Transverse colon (tissue), 4 donors: ENCODE data around the gene ENOX1. TPM values are rescaled to one million over a fixed set of nuclear protein-coding genes. Genes with fewer than 3 reads are reported as not detected.

Experiments
- DNase-seq: peaks from one replicate; pipeline ENCODE4 v3.0.0-alpha.2; 2019
- H3K27ac ChIP-seq, 4 donors: fragments of 200-600 bp; sonication (generic); 2 replicates each; pipeline ENCODE4 v1.5.1; 2016 to 2018; ENCODE audit warnings: inconsistent platforms in 4 of 4
- H3K27me3 ChIP-seq: fragments of 200-600 bp; sonication (generic); 2 replicates; pipeline ENCODE4 v1.5.1; 2017; ENCODE audit warnings: inconsistent platforms
- H3K36me3 ChIP-seq, 4 donors: fragments of 200-600 bp; sonication (generic); 2 replicates each; pipeline ENCODE4 v1.5.1; 2017 to 2019; ENCODE audit warnings: inconsistent platforms in 4 of 4
- H3K4me1 ChIP-seq, 4 donors: fragments of 200-600 bp; sonication (generic); 2 replicates each; pipeline ENCODE4 v1.5.1; 2017 to 2020; ENCODE audit warnings: inconsistent platforms in 4 of 4
- H3K4me3 ChIP-seq, 4 donors: fragments of 200-600 bp; sonication (generic); 1 replicate in 1 of 4; 2 replicates in 3 of 4; pipeline versions ENCODE4 v1.5.1 to v1.6.1; 2017 to 2019; ENCODE audit warnings: inconsistent platforms in 4 of 4
- H3K9me3 ChIP-seq, 2 donors: fragments of 200-600 bp; sonication (generic); 2 replicates each; pipeline ENCODE4 v1.5.1; 2017 to 2019; ENCODE audit warnings: inconsistent platforms in 2 of 2
- EP300 ChIP-seq: sonication (generic); formaldehyde crosslinking; IDR thresholded peaks from one replicate; pipeline ENCODE4 v1.6.1; 2017; ENCODE audit warnings: antibody characterized with exemption, low read depth
- POLR2A ChIP-seq: fragments of 450-650 bp; IDR thresholded peaks from one replicate; pipeline ENCODE4 v1.6.1; 2016; ENCODE audit warnings: antibody characterized with exemption, mild to moderate bottlenecking, moderate library complexity
- POLR2AphosphoS5 ChIP-seq, 3 donors: sonication (generic); formaldehyde crosslinking; IDR thresholded peaks; one replicate each; pipeline ENCODE4 v1.6.1; 2016; ENCODE audit warnings: antibody characterized with exemption in 3 of 3
- WGBS, 2 donors: methylation state at CpG; one replicate each; pipeline ENCODE4 v1.1.5; 2018; ENCODE audit warnings: low coverage in 1 of 2; 5-methylcytosine and 5-hydroxymethylcytosine counted together
- in situ Hi-C, 4 donors: fragments of 200-750 bp; cut with MboI; loops; one replicate each; pipeline versions ENCODE4 v1.15.0 to v1.15.1; 2017; ENCODE audit warnings: low sequenced_read_pairs in 3 of 4, low pct_ligation_motif_present in 1 of 4, low pct_unique_long_range_greater_than_20kb in 1 of 4
- intact Hi-C: fragments of 100-400 bp; cut with DNase I; formaldehyde crosslinking; loops from one replicate; pipeline ENCODE4 v1.15.1; 2023; ENCODE audit warnings: low total_unique reads
- total RNA-seq, 4 donors: library from RNA; depleted of rRNA; stranded (reverse); fragments of >200 nt; gene quantifications; one replicate each; pipeline ENCODE4 v1.1.0, GENCODE V29; 2016
- TF ChIP-seq, protein P1 (sequence below), 5 experiments: fragments of 200-600 bp in 3 of 5; fragments of 450-650 bp in 2 of 5; sonication (generic) in 3 of 5; IDR thresholded peaks; 1 replicate in 2 of 5; 2 replicates in 3 of 5; pipeline ENCODE4 v1.5.1; 2016 to 2017; ENCODE audit warnings: antibody characterized with exemption in 5 of 5, inconsistent platforms in 3 of 5, mild to moderate bottlenecking in 2 of 5, moderate library complexity in 1 of 5

Gene ENOX1
- total RNA-seq, 4 donors from 2014 or later, result 1.5 to 6.4 (median 2.2) TPM

- intact Hi-C loops, result no loop called here
- H3K27me3 ChIP-seq, result no peaks in the 10 kb centered on the region
- DNase-seq, result no peak
Measured at GRCh38 chr13:43200736-43201135, 586.0 kb downstream of the ENOX1 start.

DNA sequence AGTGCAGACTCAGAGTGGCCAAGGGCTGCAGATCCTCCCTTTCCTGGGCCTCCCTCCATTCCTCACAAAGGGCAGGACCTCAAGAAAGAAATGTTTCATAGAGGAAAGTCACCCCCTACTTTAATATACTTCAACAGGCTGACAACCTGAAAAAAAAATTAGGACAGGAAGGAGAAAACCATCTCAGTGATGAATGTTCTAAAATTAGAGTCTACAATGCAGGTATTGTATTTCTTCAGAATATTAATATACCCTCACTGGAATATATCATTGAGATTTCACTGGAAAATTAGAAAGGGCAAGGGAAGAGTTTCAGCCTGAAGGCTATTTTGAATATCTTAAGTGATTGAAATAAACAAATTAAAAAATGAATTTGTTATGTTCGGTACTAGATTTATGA lies 586.5 kb downstream of the ENOX1 start:
- Histone ChIP-seq H3K9me3 (peaks cover 0 to 4% of the 10 kb centered on the region in 2 donors), H3K27ac (no peak overlapping the region), H3K27me3 (no peaks in the 10 kb centered on the region), H3K4me1 (no peaks in the 10 kb centered on the region), H3K36me3 (no peaks in the 10 kb centered on the region), H3K4me3 (no peak overlapping the region)
- intact Hi-C loops, result no loop called here
- in situ Hi-C loops, result no loop called here
- TF ChIP-seq EP300 (no peak), POLR2AphosphoS5 (IDR thresholded peaks at IDR 0.05) (no peak), POLR2A (no peak)
- TF ChIP-seq, protein P1, sequence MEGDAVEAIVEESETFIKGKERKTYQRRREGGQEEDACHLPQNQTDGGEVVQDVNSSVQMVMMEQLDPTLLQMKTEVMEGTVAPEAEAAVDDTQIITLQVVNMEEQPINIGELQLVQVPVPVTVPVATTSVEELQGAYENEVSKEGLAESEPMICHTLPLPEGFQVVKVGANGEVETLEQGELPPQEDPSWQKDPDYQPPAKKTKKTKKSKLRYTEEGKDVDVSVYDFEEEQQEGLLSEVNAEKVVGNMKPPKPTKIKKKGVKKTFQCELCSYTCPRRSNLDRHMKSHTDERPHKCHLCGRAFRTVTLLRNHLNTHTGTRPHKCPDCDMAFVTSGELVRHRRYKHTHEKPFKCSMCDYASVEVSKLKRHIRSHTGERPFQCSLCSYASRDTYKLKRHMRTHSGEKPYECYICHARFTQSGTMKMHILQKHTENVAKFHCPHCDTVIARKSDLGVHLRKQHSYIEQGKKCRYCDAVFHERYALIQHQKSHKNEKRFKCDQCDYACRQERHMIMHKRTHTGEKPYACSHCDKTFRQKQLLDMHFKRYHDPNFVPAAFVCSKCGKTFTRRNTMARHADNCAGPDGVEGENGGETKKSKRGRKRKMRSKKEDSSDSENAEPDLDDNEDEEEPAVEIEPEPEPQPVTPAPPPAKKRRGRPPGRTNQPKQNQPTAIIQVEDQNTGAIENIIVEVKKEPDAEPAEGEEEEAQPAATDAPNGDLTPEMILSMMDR (IDR thresholded peaks at IDR 0.05), result no peak
- DNase-seq, result no peak
- 75 to 86% methylated on average over 1 of the region's 1 CpG for WGBS, 2 donors

More at GRCh38 chr13:43200736-43201135, 586.0 kb downstream of the ENOX1 start:
- H3K36me3 ChIP-seq, result no peaks in the 10 kb centered on the region
- no peaks in the 10 kb centered on the region for H3K4me1 ChIP-seq
- in situ Hi-C loops, result no loop called here
- H3K9me3 ChIP-seq, result peaks cover 0 to 4% of the 10 kb centered on the region in 2 donors
- WGBS, 2 donors, result 67 to 100% methylated on average over 1 of the region's 1 CpG
- H3K27ac ChIP-seq, result no peak overlapping the region
- H3K4me3 ChIP-seq, result no peak overlapping the region
- TF ChIP-seq EP300 (no peak), POLR2AphosphoS5 (IDR thresholded peaks at IDR 0.05) (no peak), POLR2A (no peak)
- TF ChIP-seq, protein P1 (IDR thresholded peaks at IDR 0.05), result no peak

GRCh38 chr13:43196750-43197370 lies 589.9 kb downstream of the ENOX1 start:
- in situ Hi-C loops, result no loop called here
- Histone ChIP-seq H3K4me1 (peaks cover 0 to 4% (median 0%) of the 10 kb centered on the region in 4 donors), H3K27ac (no peak overlapping the region), H3K27me3 (no peaks in the 10 kb centered on the region), H3K36me3 (no peaks in the 10 kb centered on the region), H3K9me3 (no peaks in the 10 kb centered on the region), H3K4me3 (no peak overlapping the region)
- intact Hi-C loops, result no loop called here
- no peak for DNase-seq
- 69 to 75% methylated on average over 2 to 3 of the region's 3 CpGs for WGBS, 2 donors
- TF ChIP-seq POLR2AphosphoS5 (IDR thresholded peaks at IDR 0.05) (no peak), EP300 (no peak), POLR2A (no peak)
- TF ChIP-seq, protein P1 (IDR thresholded peaks at IDR 0.05), result no peak

GRCh38 chr13:43196086-43196621 lies 590.6 kb downstream of the ENOX1 start:
- intact Hi-C loops (no loop called here), in situ Hi-C loops (no loop called here)
- H3K36me3 ChIP-seq, result no peaks in the 10 kb centered on the region
- no peaks in the 10 kb centered on the region for H3K27me3 ChIP-seq
- H3K27ac ChIP-seq, result no peak overlapping the region
- DNase-seq, result no peak
- no peak overlapping the region for H3K4me3 ChIP-seq
- no peaks in the 10 kb centered on the region for H3K9me3 ChIP-seq
- peaks cover 0 to 4% (median 0%) of the 10 kb centered on the region in 4 donors for H3K4me1 ChIP-seq
- TF ChIP-seq EP300 (no peak), POLR2A (no peak), POLR2AphosphoS5 (IDR thresholded peaks at IDR 0.05) (no peak)
- TF ChIP-seq, protein P1 (IDR thresholded peaks at IDR 0.05), result no peak
- 55 to 60% methylated on average over 1 to 4 of the region's 4 CpGs for WGBS, 2 donors
